GM12878 (cell line): ENCODE results near the gene PSMD8. TPM values are rescaled to one million over a fixed set of nuclear protein-coding genes. Genes with fewer than 3 reads are reported as not detected.

Source experiments
- CREM ChIP-seq: IDR thresholded peaks from 2 replicates; pipeline ENCODE4 v1.6.1; 2014; ENCODE audit warnings: antibody characterized with exemption, low read depth
- CTCF ChIP-seq, 3 experiments: IDR thresholded peaks in 2 of 3; conservative IDR thresholded peaks in 1 of 3; 2 replicates each; pipeline ENCODE4 v1.5.1; 2011; ENCODE audit warnings: low read depth in 3 of 3, low read length in 3 of 3, mild to moderate bottlenecking in 3 of 3, control low read depth in 2 of 3, moderate library complexity in 2 of 3, inconsistent platforms in 1 of 3, mixed read lengths in 1 of 3; ENCODE audit not compliant: control insufficient read depth in 2 of 3, insufficient read depth in 1 of 3; ENCODE audit errors: extremely low read depth in 1 of 3
- HCFC1 ChIP-seq: fragments of 150-350 bp; IDR thresholded peaks from 2 replicates; pipeline ENCODE4 v1.6.1; 2014; ENCODE audit warnings: low read length
- IRF4 ChIP-seq: IDR thresholded peaks from 2 replicates; pipeline ENCODE4 v1.6.1; 2011; ENCODE audit warnings: low read depth, low read length
- JUND ChIP-seq: IDR thresholded peaks from 2 replicates; pipeline ENCODE4 v1.6.1; 2012; ENCODE audit warnings: low read depth, mild to moderate bottlenecking, low read length, improper control_type of control experiment, moderate library complexity
- MYC ChIP-seq: IDR thresholded peaks from 2 replicates; pipeline ENCODE4 v1.6.1; 2011; ENCODE audit warnings: mild to moderate bottlenecking, low read length, moderate library complexity, inconsistent platforms; ENCODE audit not compliant: insufficient read depth, insufficient replicate concordance, insufficient read length, severe bottlenecking
- NFXL1 ChIP-seq: fragments of 450-650 bp; IDR thresholded peaks from 2 replicates; pipeline ENCODE4 v1.6.1; 2017; ENCODE audit warnings: antibody characterized with exemption, mild to moderate bottlenecking, borderline replicate concordance
- NR2F1 ChIP-seq: fragments of 450-650 bp; conservative IDR thresholded peaks from 2 replicates; pipeline ENCODE4 v1.6.1; 2017; ENCODE audit warnings: mild to moderate bottlenecking
- POLR2AphosphoS2 ChIP-seq: IDR thresholded peaks from 2 replicates; pipeline ENCODE4 v1.6.1; 2011; ENCODE audit warnings: low read depth, mild to moderate bottlenecking, low read length, improper control_type of control experiment, moderate library complexity
- RB1 ChIP-seq: fragments of 450-650 bp; formaldehyde crosslinking; IDR thresholded peaks from 2 replicates; pipeline ENCODE4 v1.6.1; 2017; ENCODE audit warnings: mild to moderate bottlenecking, borderline replicate concordance
- TBL1XR1 ChIP-seq: IDR thresholded peaks from 2 replicates; pipeline ENCODE4 v1.6.1; 2012; ENCODE audit warnings: low read depth, low read length, improper control_type of control experiment
- ZBTB11 ChIP-seq: fragments of 450-650 bp; formaldehyde crosslinking; IDR thresholded peaks from 2 replicates; pipeline ENCODE4 v1.5.0; 2022; ENCODE audit warnings: mild to moderate bottlenecking, missing genetic modification characterization
- ZNF592 ChIP-seq: fragments of 450-650 bp; IDR thresholded peaks from 2 replicates; pipeline ENCODE4 v1.6.1; 2017; ENCODE audit warnings: mild to moderate bottlenecking, moderate library complexity
- ZNF687 ChIP-seq: fragments of 450-650 bp; IDR thresholded peaks from 2 replicates; pipeline ENCODE4 v1.6.1; 2017; ENCODE audit warnings: mild to moderate bottlenecking, moderate library complexity
- polyA plus RNA-seq, 11 experiments: library from polyadenylated mRNA; depleted of rRNA in 4 of 11; unstranded in 6 of 11; stranded (reverse) in 5 of 11; fragments of >200 nt; fragmentation: Nextera tagmentation in 4 of 11; fragmentation: Illumina TruSeq in 1 of 11; extraction: Ambion mirVana in 4 of 11; extraction: Trizol in 1 of 11; gene quantifications; 1 replicate in 1 of 11; 2 replicates in 10 of 11; pipeline versions ENCODE4 v1.2.1 to v1.2.3, GENCODE V29; 2011 to 2016; ENCODE audit warnings: inconsistent platforms in 2 of 11, missing spikeins in 2 of 11, low read depth in 1 of 11
- total RNA-seq, 4 experiments: library from RNA; depleted of rRNA in 3 of 4; stranded (reverse); fragments of >200 nt in 3 of 4; fragmentation: Illumina TruSeq in 1 of 4; extraction: Trizol in 1 of 4; gene quantifications; 2 replicates each; pipeline versions ENCODE4 v1.2.1 to v1.2.3, GENCODE V29; 2013 to 2021

The PSMD8 gene
- total and polyA plus RNA-seq, 10 of the 15 experiments (the other 5 are each of a cell fraction or from before 2014, with no cell fraction given): 81.2 to 409 (median 268) TPM

GRCh38 chr19:38402967-38403674 lies 28.8 kb downstream of the PSMD8 start, which contains the start of gene FAM98C (continued):
- TF ChIP-seq ZNF687: peak; percentile 69; the same call in 1 of the 2 replicates
- TF ChIP-seq ZNF592: peak; percentile 76; the same call in 1 of the 2 replicates
- TF ChIP-seq POLR2AphosphoS2: 0 out of 2 replicates have a peak, but pooled peaks have one; percentile 27
- peak; percentile 76 for TF ChIP-seq NR2F1
- TF ChIP-seq TBL1XR1: 0 out of 2 replicates have a peak, but pooled peaks have one; percentile 33
- no peak for TF ChIP-seq ZBTB11 (CRISPR knock-in tag)
- TF ChIP-seq JUND: no peak
- 0 out of 2 replicates have a peak, but pooled peaks have one; percentile 13 for TF ChIP-seq HCFC1
- TF ChIP-seq IRF4: no peak
- TF ChIP-seq NFXL1: no peak
- TF ChIP-seq CREM: peak; percentile 25; the same call in 1 of the 2 replicates
- peak; percentile 36 for TF ChIP-seq MYC
- peak; percentile 87; the same call in 1 of the 2 replicates for TF ChIP-seq RB1
- peak; percentile 88 to 94 (median 90) for TF ChIP-seq CTCF (IDR thresholded peaks at IDR 0.05 in 2 of 3, conservative IDR thresholded peaks at IDR 0.05 in 1 of 3; ENCODE audit: control insufficient read depth in 2 of 3, extremely low read depth in 1 of 3, insufficient read depth in 1 of 3, low read depth in 3 of 3, low read length in 3 of 3)
